CD14-positive monocyte (primary cell): ENCODE results near the gene ZP2. TPM values are rescaled to one million over a fixed set of nuclear protein-coding genes. Genes with fewer than 3 reads are reported as not detected.

Source experiments
- DNase-seq, 3 donors: peaks; one replicate each; pipeline ENCODE4 v3.0.0-alpha.2; 2011 to 2022
- H2AFZ ChIP-seq: 2 replicates; pipeline ENCODE4 v1.6.0; 2012; ENCODE audit warnings: mild to moderate bottlenecking, low read depth, low read length, inconsistent platforms; ENCODE audit not compliant: insufficient read depth, poor library complexity, severe bottlenecking
- H3K27ac ChIP-seq, 2 donors: 1 replicate in 1 of 2; 2 replicates in 1 of 2; pipeline ENCODE4 v1.5.1; 2012 to 2013; ENCODE audit warnings: low read length in 2 of 2, control low read depth in 1 of 2, inconsistent platforms in 1 of 2, low read depth in 1 of 2, mild to moderate bottlenecking in 1 of 2
- H3K27me3 ChIP-seq, 2 donors: one replicate each; pipeline versions ENCODE4 v1.6.0 to v1.6.1; 2011 to 2013; ENCODE audit warnings: low read length in 2 of 2; ENCODE audit not compliant: control insufficient read depth in 2 of 2, insufficient read depth in 2 of 2
- H3K36me3 ChIP-seq, 2 donors: replicated peaks in 1 of 2; 1 replicate in 1 of 2; 2 replicates in 1 of 2; pipeline versions ENCODE4 v1.5.1 to v1.6.1; 2012 to 2013; ENCODE audit warnings: low read length in 2 of 2, control low read depth in 1 of 2, inconsistent platforms in 1 of 2, mild to moderate bottlenecking in 1 of 2; ENCODE audit not compliant: insufficient read depth in 2 of 2, control insufficient read depth in 1 of 2
- H3K4me1 ChIP-seq, 2 donors: 1 replicate in 1 of 2; 2 replicates in 1 of 2; pipeline versions ENCODE4 v1.5.1 to v1.6.1; 2012 to 2013; ENCODE audit warnings: low read length in 2 of 2, control low read depth in 1 of 2, inconsistent platforms in 1 of 2, mild to moderate bottlenecking in 1 of 2, moderate library complexity in 1 of 2; ENCODE audit not compliant: insufficient read depth in 2 of 2, control insufficient read depth in 1 of 2
- H3K4me2 ChIP-seq: replicated peaks from 2 replicates; pipeline ENCODE3; 2012; ENCODE audit warnings: low read length, moderate library complexity, mild to moderate bottlenecking; ENCODE audit not compliant: poor library complexity, severe bottlenecking; ENCODE audit errors: extremely low read depth
- H3K4me3 ChIP-seq, 3 experiments: fragments of 200-600 bp in 1 of 3; sonication (generic) in 1 of 3; replicated peaks in 1 of 3; 1 replicate in 2 of 3; 2 replicates in 1 of 3; pipeline ENCODE4 v1.5.1; 2011 to 2013; ENCODE audit warnings: low read length in 3 of 3, mild to moderate bottlenecking in 3 of 3, control low read depth in 2 of 3, low read depth in 2 of 3, inconsistent platforms in 1 of 3, moderate library complexity in 1 of 3
- H3K79me2 ChIP-seq: 2 replicates; pipeline ENCODE4 v1.6.0; 2012; ENCODE audit warnings: mild to moderate bottlenecking, control low read depth, inconsistent platforms, low read length, moderate library complexity; ENCODE audit not compliant: insufficient read depth
- H3K9ac ChIP-seq: 2 replicates; pipeline ENCODE4 v1.6.0; 2017; ENCODE audit warnings: low read length, mild to moderate bottlenecking; ENCODE audit not compliant: insufficient read depth, poor library complexity, severe bottlenecking
- H3K9me3 ChIP-seq, 2 donors: replicated peaks in 1 of 2; 1 replicate in 1 of 2; 2 replicates in 1 of 2; pipeline versions ENCODE4 v1.5.1 to v1.6.1; 2012 to 2013; ENCODE audit warnings: low read length in 2 of 2, control low read depth in 1 of 2; ENCODE audit not compliant: control insufficient read depth in 1 of 2, insufficient read depth in 1 of 2
- H4K20me1 ChIP-seq: 2 replicates; pipeline ENCODE4 v1.6.0; 2012; ENCODE audit warnings: mild to moderate bottlenecking, low read length, control low read depth, moderate library complexity; ENCODE audit not compliant: insufficient read depth
- H3K27ac Mint-ChIP-seq, 7 donors: one replicate each; pipeline ENCODE4 v1.8.0; 2020; ENCODE audit warnings: mild to moderate bottlenecking in 7 of 7, mixed read lengths in 7 of 7, moderate library complexity in 6 of 7, inconsistent platforms in 2 of 7
- H3K27me3 Mint-ChIP-seq, 3 donors: one replicate each; pipeline ENCODE4 v1.8.0; 2021 to 2022; ENCODE audit warnings: low read depth in 3 of 3, mild to moderate bottlenecking in 3 of 3, mixed read lengths in 3 of 3, moderate library complexity in 3 of 3, inconsistent platforms in 1 of 3
- H3K36me3 Mint-ChIP-seq, 2 donors: one replicate each; pipeline ENCODE4 v1.8.0; 2020; ENCODE audit warnings: mixed read lengths in 2 of 2, inconsistent platforms in 1 of 2, mild to moderate bottlenecking in 1 of 2
- H3K4me1 Mint-ChIP-seq: one replicate; pipeline ENCODE4 v1.8.0; 2020; ENCODE audit warnings: mild to moderate bottlenecking, mixed read lengths
- H3K4me3 Mint-ChIP-seq, 2 donors: one replicate each; pipeline ENCODE4 v1.8.0; 2020; ENCODE audit warnings: mild to moderate bottlenecking in 2 of 2, mixed read lengths in 2 of 2, moderate library complexity in 1 of 2
- H3K9me3 Mint-ChIP-seq, 7 donors: one replicate each; pipeline ENCODE4 v1.8.0; 2020 to 2022; ENCODE audit warnings: mixed read lengths in 7 of 7, mild to moderate bottlenecking in 6 of 7, moderate library complexity in 6 of 7, inconsistent platforms in 2 of 7
- WGBS: methylation state at CpG from one replicate; pipeline ENCODE4 v1.1.5; 2013; ENCODE audit warnings: missing lambda C conversion rate; ENCODE audit not compliant: insufficient coverage; 5-methylcytosine and 5-hydroxymethylcytosine counted together
- intact Hi-C, 2 donors: fragments of 100-400 bp; cut with micrococcal nuclease; formaldehyde crosslinking; loops; one replicate each; pipeline versions ENCODE4 v1.15.0 to v1.15.1; 2023
- polyA plus RNA-seq, 3 donors: library from polyadenylated mRNA; depleted of rRNA in 1 of 3; unstranded in 2 of 3; stranded (reverse) in 1 of 3; fragments of 300-500 nt in 2 of 3; fragments of >200 nt in 1 of 3; fragmentation: Illumina TruSeq in 2 of 3; gene quantifications; 1 replicate in 2 of 3; 2 replicates in 1 of 3; pipeline ENCODE4 v1.2.3, GENCODE V29; 2012 to 2021
- TF ChIP-seq, protein P1 (sequence below): fragments of 200-600 bp; IDR thresholded peaks from one replicate; pipeline ENCODE4 v1.8.0; 2022; ENCODE audit warnings: antibody characterized with exemption, mild to moderate bottlenecking

The ZP2 gene
- polyA plus RNA-seq, 3 donors, result not detected

DNA sequence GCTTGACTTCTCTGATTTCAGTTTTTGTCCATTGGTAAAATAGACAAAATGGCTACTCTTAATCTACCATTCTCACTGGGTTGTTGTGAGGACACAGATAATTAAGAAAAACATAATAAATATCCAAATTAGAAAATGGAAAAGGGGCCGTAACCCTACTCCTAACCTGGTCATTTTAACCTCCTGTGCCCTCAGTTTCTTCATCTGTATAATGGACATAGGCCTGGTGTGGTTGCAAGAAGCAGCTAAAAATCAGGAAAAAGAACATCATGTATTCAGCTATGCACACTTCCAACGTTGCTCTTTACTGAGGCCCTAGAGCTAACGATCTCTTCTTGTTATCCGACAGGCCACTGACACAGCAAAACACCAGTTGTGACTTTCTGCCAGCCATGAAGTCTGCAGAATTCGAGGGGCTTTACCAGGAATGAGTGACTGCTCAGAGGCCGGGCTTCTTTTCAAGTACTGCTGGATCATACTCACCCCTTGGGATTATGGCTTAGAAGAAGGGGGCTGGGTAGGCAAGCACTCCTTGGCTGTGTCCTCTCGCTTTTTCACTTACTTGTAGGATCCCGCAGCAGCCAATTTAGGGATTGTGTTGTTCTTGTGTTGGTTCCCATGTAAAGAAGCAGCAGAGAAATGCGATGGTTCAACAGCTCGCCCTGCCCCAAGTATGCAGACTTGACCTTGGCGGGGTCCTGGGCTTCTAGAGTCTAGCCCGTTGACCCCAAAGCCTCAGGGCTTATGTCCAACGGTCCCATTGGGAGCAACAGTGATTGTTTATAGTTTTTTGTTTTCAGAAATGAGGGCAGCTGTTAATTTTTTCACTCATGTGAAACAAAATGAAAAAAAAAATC lies 32.0 kb downstream of the ZP2 start:
- no peaks in the 10 kb centered on the region for H3K4me1 Mint-ChIP-seq
- WGBS, result 100% methylated on average over 2 of the region's 13 CpGs
- intact Hi-C loops, result no loop called here

DNA sequence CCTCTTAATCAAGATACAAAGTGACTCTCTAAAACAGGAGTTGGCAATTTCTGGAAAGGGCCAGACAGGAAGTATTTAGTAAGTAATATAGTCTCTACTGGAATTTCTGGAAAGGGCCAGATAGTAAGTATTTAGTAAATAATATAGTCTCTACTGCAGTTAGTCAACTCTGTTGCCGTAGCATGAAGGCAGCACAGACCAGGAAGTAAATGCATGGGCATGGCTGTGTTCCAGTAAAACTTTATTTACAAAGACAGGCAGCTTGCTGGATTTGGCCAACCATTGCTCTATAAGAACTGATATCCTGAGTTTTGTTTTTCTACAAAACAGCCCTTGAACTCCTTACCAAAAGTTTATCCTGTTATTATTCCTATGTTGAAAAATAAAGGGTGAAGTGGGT lies 36.0 kb downstream of the ZP2 start:
- no peak for DNase-seq

More for the DNA sequence above, 32.0 kb downstream of the ZP2 start:
- no peaks in the 10 kb centered on the region for H3K27me3 ChIP-seq
- peaks cover 30 to 73% of the 10 kb centered on the region in 2 donors for H3K36me3 ChIP-seq
- H3K9ac ChIP-seq, result no peak overlapping the region
- no peak overlapping the region for H3K27ac Mint-ChIP-seq
- no peaks in the 10 kb centered on the region for H3K79me2 ChIP-seq
- peaks cover 0 to 12% (median 7%) of the 10 kb centered on the region in 7 donors for H3K9me3 Mint-ChIP-seq
- no peak overlapping the region for H3K27ac ChIP-seq
- TF ChIP-seq, protein P1, sequence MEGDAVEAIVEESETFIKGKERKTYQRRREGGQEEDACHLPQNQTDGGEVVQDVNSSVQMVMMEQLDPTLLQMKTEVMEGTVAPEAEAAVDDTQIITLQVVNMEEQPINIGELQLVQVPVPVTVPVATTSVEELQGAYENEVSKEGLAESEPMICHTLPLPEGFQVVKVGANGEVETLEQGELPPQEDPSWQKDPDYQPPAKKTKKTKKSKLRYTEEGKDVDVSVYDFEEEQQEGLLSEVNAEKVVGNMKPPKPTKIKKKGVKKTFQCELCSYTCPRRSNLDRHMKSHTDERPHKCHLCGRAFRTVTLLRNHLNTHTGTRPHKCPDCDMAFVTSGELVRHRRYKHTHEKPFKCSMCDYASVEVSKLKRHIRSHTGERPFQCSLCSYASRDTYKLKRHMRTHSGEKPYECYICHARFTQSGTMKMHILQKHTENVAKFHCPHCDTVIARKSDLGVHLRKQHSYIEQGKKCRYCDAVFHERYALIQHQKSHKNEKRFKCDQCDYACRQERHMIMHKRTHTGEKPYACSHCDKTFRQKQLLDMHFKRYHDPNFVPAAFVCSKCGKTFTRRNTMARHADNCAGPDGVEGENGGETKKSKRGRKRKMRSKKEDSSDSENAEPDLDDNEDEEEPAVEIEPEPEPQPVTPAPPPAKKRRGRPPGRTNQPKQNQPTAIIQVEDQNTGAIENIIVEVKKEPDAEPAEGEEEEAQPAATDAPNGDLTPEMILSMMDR, result no peak
- no peaks in the 10 kb centered on the region for H3K9me3 ChIP-seq
- H3K4me3 Mint-ChIP-seq, result no peak overlapping the region
- no peaks in the 10 kb centered on the region for H4K20me1 ChIP-seq
- no peak overlapping the region for H3K4me2 ChIP-seq
- no peak overlapping the region for H2AFZ ChIP-seq
- H3K27me3 Mint-ChIP-seq, result no peaks in the 10 kb centered on the region
- no peak for DNase-seq
- H3K4me3 ChIP-seq, result no peak overlapping the region
- no peaks in the 10 kb centered on the region for H3K4me1 ChIP-seq
- peaks cover 56 to 66% of the 10 kb centered on the region in 2 donors for H3K36me3 Mint-ChIP-seq

More for the DNA sequence above, 36.0 kb downstream of the ZP2 start:
- Mint-ChIP-seq H3K9me3 (peaks cover 0 to 4% (median 2%) of the 10 kb centered on the region in 7 donors), H3K27ac (no peak overlapping the region), H3K4me1 (no peaks in the 10 kb centered on the region), H3K4me3 (no peak overlapping the region), H3K36me3 (peaks cover 67 to 80% of the 10 kb centered on the region in 2 donors), H3K27me3 (no peaks in the 10 kb centered on the region)
- peaks cover 31 to 88% of the 10 kb centered on the region in 2 donors for H3K36me3 ChIP-seq
- intact Hi-C loops, result no loop called here
- no peak overlapping the region for H3K27ac ChIP-seq
- H3K4me1 ChIP-seq, result no peaks in the 10 kb centered on the region
- TF ChIP-seq, protein P1, result no peak
- no peak overlapping the region for H2AFZ ChIP-seq
- H3K27me3 ChIP-seq, result no peaks in the 10 kb centered on the region
- no peaks in the 10 kb centered on the region for H3K79me2 ChIP-seq
- no peaks in the 10 kb centered on the region for H4K20me1 ChIP-seq
- no peak overlapping the region for H3K4me2 ChIP-seq
- H3K9me3 ChIP-seq, result no peaks in the 10 kb centered on the region
- WGBS, result no CpG with 5 or more reads among the region's 1 CpG
- no peak overlapping the region for H3K4me3 ChIP-seq
- no peak overlapping the region for H3K9ac ChIP-seq
